Measurements from ENCODE around the gene BARD1.
"Not testable (repeated sequence)": the region's sequence is repeated elsewhere in the genome, so short reads cannot be mapped to it uniquely, and the experiment has no call there.

The BARD1 gene

DNA sequence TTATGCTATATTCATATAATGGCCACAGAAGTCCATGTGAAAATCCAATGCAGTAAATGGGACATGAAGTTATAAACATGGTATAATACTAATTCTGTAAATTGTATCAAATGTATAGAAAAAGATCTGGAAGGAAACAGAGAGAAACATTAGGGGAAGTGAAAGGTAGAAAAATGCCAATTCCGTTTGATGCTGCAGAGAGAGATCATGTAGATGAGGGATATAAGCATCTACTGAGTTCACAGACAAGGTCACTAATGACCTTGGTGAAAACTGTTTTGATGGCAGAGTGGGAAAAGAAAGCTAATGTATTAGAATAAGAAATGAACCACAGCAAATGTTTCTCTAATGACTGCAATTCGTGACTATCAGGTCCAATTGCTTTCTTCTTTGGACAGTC, 56.0 kb downstream of the BARD1 start:
- DNase-seq: no peak

DNA sequence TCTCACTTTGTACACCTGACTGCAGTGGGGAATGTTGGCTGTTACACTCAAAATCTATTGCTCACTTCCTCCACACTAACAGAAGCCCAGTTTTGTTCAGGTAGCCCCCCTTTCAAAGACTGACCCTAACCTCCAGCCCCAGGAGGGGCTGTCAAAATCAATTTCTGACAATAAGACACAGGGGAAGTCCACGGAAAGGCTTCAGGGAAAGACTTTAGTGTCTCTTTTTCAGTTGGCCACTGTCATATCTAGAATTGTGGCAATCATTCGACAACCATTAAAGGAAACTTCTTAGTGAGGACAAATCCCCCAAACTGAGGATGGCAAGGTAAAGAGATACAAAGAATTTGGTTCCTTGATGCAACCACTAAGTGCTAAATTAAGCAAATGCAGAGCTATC, 59.0 kb downstream of the BARD1 start:
- no peak for DNase-seq

DNA sequence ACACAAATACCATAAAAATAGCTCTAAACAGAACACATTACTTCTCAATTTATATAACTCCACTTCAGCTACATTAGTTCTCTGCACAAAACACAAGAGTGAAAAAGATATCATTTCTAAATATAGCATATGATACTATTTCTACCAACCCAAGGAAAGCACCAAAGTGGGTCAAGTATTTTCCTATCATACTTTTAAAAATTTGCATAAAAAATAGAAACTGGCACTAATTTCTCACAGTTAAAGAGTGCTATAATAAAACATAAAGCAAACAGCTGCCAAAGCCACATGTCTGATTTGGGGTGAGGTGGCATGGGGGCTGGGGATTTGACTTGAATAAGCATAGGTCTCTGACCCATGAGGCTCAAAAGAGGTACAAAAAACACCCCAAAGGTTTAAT, 61.5 kb downstream of the BARD1 start:
- no peak for DNase-seq

DNA sequence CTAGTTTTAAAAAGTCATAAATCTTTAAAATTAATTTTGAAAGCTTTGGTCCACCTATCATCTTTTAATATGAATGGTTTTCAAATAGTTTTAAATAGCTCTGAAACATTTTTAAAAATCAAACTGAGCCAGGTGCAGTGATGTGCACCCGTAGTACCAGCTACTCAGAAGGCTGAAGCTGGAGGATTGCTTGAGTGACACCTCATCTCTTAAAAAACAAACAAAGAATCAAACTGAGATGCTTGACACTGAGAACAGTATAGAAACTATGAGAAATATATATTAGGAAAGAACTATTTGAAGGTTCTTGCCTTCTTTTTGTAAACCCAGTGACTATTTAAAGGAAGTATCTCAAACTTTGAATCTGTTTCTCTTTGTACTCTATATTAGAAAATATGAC, 67.4 kb downstream of the BARD1 start:
- no peak for DNase-seq

DNA sequence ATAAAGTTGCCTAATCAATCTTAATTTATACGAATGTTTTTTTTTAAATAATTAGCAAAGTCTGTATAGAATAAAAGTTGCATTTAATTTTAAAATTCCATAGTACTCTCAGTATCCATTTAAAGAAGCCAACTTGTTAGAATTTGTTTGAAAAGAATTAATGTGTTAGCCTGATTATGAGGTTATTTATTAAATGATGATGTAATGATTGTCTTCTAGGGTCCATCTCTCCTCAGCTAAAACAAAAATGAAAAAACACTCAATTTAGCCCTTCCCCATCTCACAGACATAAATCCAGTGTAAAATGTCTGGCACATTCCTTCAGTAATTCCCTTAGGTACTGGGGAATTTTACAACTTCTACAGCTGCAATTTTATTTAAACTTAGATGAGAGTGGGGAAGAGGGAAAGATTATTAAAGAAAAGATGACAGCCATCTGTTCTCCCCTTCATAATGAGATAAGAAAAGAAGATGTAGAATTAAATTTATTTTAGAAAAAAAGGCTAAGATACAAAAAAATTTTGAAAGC, 68.6 kb downstream of the BARD1 start:
- no peak for DNase-seq

DNA sequence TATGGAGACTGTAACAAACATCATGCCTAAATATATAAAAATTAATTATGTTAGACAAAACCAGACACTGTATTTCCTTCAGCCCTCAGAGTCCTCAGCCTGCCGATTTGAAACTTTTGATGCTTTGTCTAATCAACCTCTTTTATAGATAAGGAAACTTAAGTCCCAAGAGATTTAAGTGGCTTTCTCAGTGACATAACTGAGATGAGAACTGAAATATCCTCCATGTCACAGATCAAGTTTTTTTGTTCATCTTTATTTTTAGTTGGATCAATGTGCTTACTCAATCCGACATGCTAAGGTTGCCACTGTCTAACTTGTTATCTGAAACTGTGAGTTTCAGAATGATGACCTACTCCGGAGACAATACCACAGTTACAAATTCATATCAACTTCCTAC, 72.3 kb downstream of the BARD1 start:
- no peak for DNase-seq

DNA sequence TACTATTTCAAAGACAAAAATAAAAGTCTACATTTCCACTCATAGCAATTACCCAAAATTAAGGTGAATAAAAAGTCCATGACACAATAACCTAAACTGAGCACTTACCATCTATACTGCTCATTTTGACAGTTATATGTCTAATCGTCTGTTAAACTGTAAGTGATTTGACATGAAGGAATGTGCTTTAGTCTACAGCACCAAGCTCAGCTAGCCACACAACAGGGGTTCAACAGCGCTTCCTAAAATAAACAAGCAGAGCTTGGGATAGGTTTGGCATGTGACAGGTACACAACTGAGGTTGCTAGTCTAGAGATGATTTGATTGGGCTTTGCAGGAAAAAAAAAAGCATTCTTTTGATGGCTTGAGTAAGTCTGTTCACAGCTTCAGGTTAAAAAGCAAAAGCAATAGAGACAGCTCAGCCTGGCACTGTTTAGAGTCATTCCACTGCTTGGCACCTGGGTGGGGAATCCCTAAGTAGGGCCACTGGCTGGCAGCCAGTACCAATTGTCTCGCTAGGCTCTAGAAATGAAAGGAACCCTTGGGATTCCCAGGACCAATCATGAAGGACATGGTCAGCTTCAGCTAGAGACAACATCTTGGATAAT, 78.6 kb downstream of the BARD1 start:
- peak; percentile 47 for DNase-seq

DNA sequence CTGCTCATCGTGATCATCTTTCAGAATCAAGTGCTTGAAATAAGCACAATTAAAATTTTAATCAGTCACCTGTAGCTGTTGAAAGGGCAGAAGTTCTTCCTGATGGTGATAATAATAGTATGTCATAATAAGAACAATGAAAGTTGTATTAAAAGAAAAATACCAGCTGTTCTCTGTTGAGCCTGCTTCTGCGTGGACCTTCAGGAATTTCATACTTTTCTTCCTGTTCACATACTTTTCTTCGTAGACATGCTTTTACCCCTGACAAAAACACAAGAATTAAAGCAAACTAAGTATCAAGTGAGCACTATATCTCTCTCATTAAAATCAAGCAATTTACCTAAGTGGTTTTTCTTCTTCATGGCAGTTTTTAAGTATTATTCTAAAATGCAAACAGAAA, 79.2 kb downstream of the BARD1 start:
- no peak for DNase-seq

DNA sequence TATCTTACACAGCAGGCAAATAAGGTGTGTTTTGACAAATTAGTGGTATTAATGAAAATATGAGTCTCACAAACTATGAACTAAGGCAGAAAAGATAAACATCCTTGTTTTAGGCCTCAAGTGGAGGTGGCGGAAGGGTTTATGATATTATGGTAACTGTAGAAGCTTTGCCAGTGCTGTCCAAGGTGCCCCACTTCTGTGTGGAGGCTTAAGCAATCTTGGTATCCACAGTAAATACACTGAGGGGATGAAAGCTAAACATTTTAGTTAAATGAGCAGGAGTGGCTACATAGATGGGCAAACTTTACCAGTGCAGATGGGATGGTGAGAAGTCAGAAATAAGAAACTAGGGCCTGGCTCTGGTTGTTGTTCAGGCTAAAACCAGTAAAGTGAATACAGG, 84.7 kb downstream of the BARD1 start:
- DNase-seq: no peak

DNA sequence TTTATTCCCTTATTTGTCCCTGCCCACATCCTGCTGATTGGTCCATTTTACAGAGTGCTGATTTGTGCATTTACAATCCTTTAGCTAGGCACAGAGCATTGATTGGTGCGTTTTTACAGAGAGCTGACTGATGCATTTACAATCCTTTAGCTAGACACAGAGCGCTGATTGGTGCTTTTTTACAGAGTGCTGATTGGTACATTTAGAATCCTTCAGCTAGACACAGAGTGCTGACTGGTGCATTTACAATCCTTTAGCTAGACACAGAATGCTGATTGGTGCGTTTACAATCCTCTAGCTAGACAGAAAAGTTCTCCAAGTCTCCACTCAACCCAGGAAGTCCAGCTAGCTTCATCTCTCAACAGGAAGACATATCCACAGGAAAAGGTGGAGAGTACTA, 91.6 kb downstream of the BARD1 start:
- DNase-seq: not testable (repeated sequence)

DNA sequence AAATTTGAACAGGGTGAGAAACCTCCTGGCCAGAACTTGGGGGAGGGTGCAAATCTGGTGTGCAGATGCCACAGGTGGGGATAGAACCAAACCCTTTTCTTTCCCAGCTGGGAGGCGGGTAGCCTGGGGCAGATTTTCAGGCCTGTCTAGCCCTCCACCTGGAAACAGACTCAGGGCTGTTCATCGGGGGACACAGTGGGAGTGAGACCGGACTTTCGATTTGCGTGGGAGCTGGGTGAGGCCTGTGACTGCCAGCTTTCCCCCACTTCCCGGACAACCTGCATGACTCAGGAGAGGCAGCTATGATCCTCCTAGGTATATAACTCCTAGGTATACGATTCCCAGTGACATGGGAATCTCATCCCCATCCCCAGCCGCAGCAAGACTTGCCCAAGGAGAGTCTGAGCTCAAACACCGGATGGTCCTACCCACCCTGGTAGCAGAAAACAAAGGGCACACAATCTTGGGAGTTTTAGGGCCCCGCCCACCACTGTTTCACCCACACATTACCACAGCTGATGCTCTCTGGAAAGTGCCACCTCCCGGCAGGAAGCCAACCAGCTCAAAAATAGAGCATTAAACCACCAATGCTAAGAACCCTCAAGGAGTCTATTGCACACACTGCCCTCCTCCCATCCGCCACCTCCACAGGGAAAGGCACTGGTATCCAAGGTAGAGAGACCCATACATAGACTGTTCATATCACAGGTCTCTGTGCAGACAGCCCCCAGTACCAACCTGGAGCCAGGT, 92.5 kb downstream of the BARD1 start:
- DNase-seq: no peak

DNA sequence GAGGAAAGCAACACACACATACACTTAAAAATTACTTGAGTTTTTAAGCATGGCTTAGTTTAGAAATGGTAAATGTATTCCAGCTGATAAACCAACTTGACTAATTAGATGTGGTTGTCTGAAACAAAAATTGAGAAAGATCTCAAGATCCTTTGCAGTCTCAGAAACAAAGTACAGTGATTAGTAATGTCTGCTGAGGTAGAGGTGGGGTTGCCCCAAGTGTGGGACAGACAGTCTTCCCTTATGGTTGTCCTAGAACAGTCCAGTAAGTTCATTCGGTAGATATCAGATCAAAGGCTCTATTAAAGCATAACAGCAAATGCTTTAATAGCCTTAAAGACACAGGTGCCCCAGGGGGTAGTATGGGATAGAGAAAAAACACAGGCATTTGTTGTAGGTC, 94.5 kb downstream of the BARD1 start:
- DNase-seq: no peak

DNA sequence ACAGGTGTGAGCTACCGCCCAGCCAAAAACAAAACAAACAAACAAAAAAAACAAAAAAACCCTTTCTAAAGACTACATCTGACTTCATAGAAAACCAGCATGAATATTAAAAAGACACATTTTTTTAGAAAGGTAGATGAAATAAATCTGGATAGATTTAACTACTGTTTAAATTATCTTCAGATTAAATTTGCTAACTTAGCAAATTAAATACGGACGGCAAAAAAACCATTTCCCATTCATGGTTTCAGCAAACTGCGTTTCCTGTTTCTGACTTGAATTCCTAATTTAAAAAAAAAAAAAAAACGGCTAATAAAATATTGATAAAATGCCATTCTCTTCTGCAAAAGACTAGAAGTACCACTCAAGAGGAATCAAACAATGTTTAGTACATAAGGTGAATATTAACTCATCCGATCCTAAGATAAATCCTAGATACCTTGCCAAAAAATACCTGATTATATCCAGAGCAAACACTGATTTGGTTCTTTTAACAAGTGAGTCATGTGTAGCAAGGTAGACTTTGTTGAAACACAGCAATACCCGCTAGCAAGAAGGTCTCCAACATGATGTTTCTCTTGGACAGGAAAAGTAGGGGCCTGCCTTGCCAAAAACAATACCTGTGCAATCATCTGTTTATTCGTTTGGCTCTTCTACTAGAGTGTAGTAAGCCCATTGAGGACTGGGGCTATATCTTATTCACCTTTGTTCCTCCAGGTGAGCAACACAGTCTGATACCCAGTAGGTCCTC, 96.2 kb downstream of the BARD1 start:
- DNase-seq: no peak

DNA sequence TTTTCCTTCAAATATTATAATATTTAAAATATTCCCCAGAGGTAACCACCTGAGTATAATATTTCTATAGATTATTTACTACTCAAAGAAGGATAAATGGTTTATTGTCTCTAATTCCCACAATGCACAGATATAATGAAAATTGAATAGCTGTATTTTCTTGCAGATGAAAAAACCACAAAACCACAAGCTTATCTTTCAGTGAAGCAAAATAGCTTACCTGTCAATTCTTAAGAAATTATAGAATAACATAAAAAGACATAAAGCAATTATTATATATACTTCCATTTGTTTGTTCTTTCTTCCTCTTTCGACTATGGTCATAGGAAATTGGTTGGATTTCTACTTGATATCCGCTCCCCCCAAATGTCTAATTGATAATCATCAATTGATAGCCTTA, 98.8 kb downstream of the BARD1 start:
- DNase-seq: no peak

DNA sequence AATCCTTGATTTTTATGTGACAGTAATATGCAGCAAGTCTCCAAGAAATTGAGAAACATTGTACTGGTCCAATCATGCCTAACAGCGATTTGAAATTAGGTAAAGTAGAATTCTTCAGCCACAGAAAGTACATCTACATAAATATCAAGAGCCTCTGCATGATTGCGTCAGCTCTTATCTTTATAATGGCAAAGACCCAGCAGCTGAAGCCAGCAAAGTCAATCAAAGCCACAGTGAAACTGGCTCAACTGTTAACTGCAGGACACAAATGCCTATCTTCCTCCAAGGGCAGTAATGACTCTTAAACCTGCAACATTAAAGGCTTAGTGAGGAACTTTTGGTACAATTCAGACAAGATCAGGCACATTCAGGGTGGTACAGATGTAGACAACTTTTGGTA, 102.5 kb downstream of the BARD1 start:
- no peak for DNase-seq

DNA sequence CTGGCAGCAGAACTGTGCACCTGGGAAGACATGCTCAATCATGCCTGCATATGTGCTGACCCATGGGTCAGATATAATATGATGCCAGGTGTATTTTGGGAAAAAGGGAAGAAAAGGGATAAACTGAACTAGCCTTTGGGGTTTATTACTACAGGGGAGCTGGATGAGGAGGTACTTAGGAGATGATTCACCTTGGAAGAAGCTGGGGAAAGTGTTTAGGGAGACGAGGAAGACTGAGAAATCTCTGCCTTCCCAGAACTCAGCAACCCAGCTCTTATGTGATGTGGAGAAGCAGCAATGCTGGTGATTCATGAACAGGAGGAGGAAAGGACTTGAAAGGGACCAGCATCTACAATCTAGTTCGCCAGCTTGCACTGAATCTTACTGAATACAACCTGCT, 110.2 kb downstream of the BARD1 start:
- no peak for DNase-seq

DNA sequence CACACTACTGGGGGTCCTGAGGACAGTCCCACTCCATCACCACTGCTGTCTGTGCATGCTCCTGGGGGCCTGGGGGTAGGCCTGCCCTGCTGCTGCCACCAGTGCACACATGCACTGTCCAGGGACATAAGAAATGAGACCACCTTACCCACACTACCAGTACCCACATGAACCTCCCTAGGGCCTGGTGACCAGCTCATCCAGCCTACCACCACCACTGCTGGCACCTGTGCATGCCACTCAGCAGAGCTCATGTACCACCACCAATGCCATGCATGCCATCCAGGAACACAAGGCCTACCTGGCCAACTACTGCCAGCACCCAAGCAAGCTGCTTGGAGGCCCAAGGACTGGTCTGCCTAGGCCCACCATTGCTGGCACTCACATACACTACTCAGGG, 112.8 kb downstream of the BARD1 start:
- DNase-seq: no peak

DNA sequence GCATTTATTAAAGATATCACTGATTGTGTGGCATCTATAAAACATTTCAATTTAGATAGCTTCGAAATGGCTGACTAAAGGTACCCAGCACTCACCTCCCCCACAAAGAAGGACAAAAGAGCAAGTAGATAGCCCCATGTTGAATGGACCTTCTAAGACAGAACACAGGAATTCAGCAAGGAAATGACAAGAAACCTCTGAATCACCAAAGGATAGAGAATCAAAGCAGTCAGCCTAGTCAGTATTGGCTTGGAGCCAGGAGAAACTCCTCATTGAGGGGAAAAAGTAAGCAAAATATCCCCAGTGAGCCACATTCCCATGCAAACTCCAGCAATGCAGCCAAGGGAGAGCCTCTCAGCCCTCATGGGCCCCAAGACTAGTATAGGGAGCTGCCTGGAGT, 113.7 kb downstream of the BARD1 start:
- no peak for DNase-seq

DNA sequence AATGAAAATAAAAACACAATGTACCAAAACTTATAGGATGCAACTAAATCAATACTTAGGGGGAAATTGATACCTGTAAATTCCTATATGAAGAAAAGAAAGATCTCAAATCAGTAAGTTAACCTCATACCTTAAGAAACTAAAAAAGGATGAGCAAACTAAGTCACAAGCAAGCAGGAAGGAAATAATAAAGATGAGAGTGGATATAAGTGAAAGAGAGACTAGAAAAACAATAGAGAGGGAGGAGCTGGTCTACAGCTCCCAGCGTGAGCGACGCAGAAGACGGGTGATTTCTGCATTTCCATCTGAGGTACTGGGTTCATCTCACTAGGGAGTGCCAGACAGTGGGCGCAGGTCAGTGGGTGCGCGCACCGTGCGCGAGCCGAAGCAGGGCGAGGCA, 125.9 kb downstream of the BARD1 start:
- peak; percentile 4 for DNase-seq

DNA sequence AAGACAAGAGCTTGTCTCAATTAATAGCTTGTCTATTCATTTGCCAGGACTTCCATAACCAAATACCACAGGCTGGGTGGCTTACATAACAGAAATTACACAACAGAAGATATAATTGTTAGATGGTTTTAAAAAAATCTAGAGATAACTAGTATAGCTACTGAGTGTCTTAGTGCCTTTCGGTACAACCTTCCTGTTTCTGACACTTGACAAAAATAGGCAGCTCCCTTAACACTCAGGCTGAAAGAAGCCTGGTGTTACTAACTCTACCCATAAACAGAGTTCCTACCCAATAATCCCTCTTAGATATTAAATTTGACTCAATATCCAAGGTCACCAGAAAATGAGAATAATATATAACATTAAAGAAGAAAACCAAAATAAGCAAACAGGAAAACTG, 129.7 kb downstream of the BARD1 start:
- no peak for DNase-seq

DNA sequence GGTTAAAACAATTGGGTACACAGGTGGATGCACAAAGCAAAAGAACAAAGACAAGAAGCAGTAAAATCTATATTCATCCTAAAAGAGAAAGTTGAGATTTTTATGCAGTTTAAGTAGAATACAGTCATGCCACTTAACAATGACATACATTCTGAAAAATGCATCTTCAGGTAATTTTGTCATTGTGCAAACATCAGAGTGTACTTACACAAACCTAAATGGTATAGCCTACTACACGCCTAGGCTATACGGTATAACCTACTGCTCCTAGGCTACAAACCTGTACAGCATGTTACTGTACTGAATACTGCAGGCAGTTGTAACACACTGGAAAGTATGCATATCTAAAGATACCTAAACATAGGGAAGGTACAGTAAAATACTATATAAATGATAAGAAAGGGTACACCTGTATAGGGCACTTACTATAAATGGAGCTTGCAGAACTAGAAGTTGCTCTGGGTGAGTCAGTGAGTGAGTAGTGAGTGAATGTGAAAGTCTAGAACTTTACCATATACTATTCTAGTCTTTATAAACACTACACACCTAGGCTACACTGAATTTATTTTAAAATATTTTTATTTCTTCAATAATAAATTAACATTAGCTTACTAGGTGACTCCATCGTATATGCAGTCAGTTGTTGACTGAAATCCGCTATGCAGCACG, 132.9 kb downstream of the BARD1 start:
- no peak for DNase-seq
